ENCODE measurements around the gene RAPGEF5.
A peak's percentile ranks its signal among the peaks of the same experiment; 100 is the strongest.

RAPGEF5 gene

DNA sequence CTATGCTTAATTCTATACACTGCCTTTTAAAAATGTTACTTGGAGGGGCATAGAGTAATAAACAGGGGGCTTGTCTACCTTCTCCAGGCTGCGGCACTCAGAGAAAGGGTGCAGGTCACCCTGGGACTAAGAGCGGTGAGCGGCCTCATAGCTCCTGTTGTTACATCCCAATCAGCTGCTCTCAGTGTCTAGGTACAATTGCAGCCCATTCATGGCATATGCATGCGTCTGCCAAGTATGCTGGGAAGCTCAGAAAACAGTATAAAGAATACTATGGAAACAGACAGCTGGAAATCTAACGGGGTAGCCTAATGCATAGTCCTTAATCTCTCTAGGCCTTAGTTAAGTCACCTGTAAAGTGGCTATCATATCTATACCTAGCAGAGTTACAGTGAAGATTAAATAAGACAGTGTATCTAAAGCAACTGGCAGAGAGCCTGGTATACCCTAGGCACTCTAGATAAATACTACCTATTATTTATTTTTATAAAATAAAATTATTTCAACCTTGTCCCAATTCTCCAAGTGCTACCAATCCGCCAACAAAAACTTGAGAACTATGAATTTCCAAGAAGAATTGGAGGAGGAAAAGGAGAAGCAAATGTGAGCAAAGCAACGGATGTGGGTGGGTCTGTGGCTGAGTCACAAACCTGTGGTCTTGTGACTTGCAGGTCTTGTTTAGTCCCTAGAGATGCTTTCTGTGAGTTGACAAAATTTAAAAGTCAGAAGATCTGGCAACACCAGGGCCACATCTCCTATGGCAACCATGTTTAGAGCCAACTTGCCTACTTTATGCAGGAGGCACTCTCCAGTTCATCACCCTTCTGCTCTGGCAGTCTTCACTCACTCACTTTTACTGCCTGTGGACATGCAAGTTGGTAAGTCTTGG is 183.0 kb downstream of the RAPGEF5 start:
- H3K4me1 Mint-ChIP-seq: peaks cover 7 to 10% of the 10 kb centered on the region in 2 donors
- peaks cover 0 to 5% of the 10 kb centered on the region in 2 donors for H3K9me3 Mint-ChIP-seq
- peak overlapping the region; percentile 1 for H3K27ac Mint-ChIP-seq
- H3K36me3 Mint-ChIP-seq: peaks cover 0 to 8% of the 10 kb centered on the region in 2 donors
- peak; percentile 87 to 90 for ATAC-seq (replicated peaks)
- no peak overlapping the region for H3K4me3 Mint-ChIP-seq
- peak; percentile 4 for DNase-seq
- no peaks in the 10 kb centered on the region for H3K27me3 Mint-ChIP-seq

GRCh38 chr7:22168129-22168634 is 188.8 kb downstream of the RAPGEF5 start:
- no peaks in the 10 kb centered on the region for H3K4me1 Mint-ChIP-seq
- ATAC-seq (replicated peaks) (no peak), DNase-seq (no peak)
- no peaks in the 10 kb centered on the region for H3K9me3 Mint-ChIP-seq
- H3K36me3 Mint-ChIP-seq: no peaks in the 10 kb centered on the region
- H3K4me3 Mint-ChIP-seq: no peak overlapping the region
- H3K27me3 Mint-ChIP-seq: no peaks in the 10 kb centered on the region
- H3K27ac Mint-ChIP-seq: no peak overlapping the region

DNA sequence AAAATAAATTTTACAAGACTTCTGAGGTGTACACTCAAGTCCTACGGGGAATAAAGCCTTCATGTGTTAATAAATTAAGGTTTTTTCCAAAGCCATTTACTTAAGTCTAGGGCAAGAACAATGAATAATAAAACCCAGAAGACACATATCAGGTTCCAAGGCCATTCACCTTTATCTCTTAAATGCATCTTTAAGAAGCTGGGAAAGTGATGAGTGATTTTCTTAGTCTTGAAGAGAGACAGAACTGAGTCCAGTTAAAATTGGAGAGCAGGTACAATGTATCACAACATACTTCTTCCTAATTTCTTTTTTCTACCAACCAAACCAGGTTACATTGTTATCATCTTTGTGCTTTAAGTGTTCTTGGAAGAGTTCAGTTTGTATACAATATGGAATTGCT is 189.5 kb downstream of the RAPGEF5 start:
- no peaks in the 10 kb centered on the region for H3K27me3 Mint-ChIP-seq
- ATAC-seq (replicated peaks): no peak

DNA sequence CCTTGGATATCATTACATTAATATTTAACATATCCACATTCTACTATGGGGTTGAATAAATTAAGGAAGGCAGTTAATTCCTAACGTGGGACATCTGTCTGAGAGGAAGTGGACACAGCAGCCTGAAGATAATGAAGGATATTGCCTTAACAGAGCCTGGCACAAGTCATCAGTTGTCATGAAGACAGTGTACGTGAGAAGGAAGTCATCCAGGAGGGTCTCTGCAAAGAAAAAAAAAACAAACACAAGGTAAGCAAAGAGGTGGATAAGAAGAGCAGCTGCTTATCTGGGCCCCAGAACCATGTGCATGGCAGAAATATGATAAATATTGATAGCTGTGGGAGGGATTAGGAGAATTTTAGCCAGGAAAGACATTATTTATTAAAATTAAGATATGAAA is 190.0 kb downstream of the RAPGEF5 start:
- Mint-ChIP-seq H3K27me3 (no peaks in the 10 kb centered on the region), H3K9me3 (no peaks in the 10 kb centered on the region), H3K36me3 (no peaks in the 10 kb centered on the region), H3K4me3 (no peak overlapping the region), H3K4me1 (no peaks in the 10 kb centered on the region), H3K27ac (peak overlapping the region; percentile 2)
- DNase-seq (no peak), ATAC-seq (replicated peaks) (no peak)

More for the DNA sequence above, 189.5 kb downstream of the RAPGEF5 start:
- DNase-seq: no peak
- H3K9me3 Mint-ChIP-seq: no peaks in the 10 kb centered on the region
- no peaks in the 10 kb centered on the region for H3K4me1 Mint-ChIP-seq
- H3K36me3 Mint-ChIP-seq: no peaks in the 10 kb centered on the region
- H3K27ac Mint-ChIP-seq: no peak overlapping the region
- no peak overlapping the region for H3K4me3 Mint-ChIP-seq

DNA sequence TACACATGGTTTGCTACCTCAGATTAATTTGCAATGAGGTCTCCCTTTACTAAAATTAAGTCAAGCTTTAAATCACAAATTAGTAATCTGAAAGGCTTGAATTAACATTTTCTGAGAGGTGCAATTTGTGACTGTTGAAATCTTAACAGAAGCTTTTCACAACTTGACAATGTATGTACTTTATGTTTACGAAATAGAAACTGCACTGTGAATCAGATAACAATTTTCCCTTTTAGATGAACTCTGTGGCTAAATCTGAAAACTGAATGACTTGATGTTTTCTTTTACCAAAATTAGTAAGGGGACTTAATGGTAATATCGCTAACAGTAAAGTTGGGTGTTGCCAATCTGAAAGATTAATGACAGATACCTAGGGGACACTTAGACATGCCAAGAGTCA is 197.6 kb downstream of the RAPGEF5 start:
- ATAC-seq (replicated peaks) (no peak), DNase-seq (no peak)
- Mint-ChIP-seq H3K36me3 (peaks cover 0 to 8% of the 10 kb centered on the region in 2 donors), H3K9me3 (no peaks in the 10 kb centered on the region), H3K27me3 (no peaks in the 10 kb centered on the region), H3K4me1 (no peaks in the 10 kb centered on the region), H3K27ac (no peak overlapping the region), H3K4me3 (no peak overlapping the region)

GRCh38 chr7:22157552-22157951 is 199.4 kb downstream of the RAPGEF5 start:
- Mint-ChIP-seq H3K27ac (no peak overlapping the region), H3K4me3 (no peak overlapping the region), H3K4me1 (no peaks in the 10 kb centered on the region), H3K27me3 (no peaks in the 10 kb centered on the region), H3K9me3 (no peaks in the 10 kb centered on the region), H3K36me3 (peaks cover 0 to 8% of the 10 kb centered on the region in 2 donors)
- ATAC-seq (replicated peaks): no peak
- DNase-seq: no peak

DNA sequence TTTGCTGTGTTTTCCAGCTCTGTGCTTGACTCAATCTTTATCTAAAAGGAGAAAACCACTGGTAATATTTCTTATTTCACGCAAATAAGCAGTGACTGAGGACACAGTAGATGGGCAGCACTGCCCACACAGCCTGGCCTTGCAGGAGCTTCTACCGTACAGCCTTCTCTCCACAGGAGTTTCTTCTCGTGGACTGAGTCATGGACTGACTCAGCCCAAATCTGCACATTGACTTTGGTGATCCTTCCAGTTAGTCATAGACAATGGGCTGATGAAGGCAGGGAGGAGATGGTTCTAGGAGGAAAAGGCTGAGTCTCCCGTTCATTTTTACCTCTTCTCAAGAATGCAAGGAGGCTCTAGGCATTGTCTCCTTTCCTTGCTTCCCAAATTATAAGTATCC is 200.7 kb downstream of the RAPGEF5 start:
- H3K9me3 Mint-ChIP-seq: no peaks in the 10 kb centered on the region
- no peak for ATAC-seq (replicated peaks)
- no peak overlapping the region for H3K4me3 Mint-ChIP-seq
- H3K27me3 Mint-ChIP-seq: no peaks in the 10 kb centered on the region
- no peaks in the 10 kb centered on the region for H3K4me1 Mint-ChIP-seq
- H3K27ac Mint-ChIP-seq: no peak overlapping the region
- DNase-seq: no peak
- H3K36me3 Mint-ChIP-seq: peaks cover 0 to 8% of the 10 kb centered on the region in 2 donors

DNA sequence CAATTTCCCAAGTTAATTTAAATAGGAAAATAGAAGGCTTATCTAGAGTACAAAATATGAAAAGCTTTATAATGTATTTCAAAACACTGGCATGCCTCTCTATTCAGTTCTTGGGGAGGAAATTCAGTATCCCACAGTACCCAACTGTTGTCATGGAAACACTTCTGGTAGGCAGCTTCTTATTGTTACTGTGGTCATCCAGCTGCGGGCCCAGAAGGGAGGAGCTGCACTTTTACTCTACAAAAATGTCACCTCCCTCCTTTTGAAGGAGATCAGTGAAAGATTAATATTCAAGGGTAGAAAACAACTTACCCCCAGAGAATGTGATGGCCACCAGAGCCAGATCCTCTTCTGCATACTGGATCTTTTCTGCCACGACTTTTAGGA is 202.8 kb downstream of the RAPGEF5 start:
- H3K4me1 Mint-ChIP-seq: no peaks in the 10 kb centered on the region
- DNase-seq (no peak), ATAC-seq (replicated peaks) (no peak)
- H3K4me3 Mint-ChIP-seq: no peak overlapping the region
- no peak overlapping the region for H3K27ac Mint-ChIP-seq
- H3K36me3 Mint-ChIP-seq: peaks cover 0 to 8% of the 10 kb centered on the region in 2 donors
- no peaks in the 10 kb centered on the region for H3K27me3 Mint-ChIP-seq
- H3K9me3 Mint-ChIP-seq: no peaks in the 10 kb centered on the region

DNA sequence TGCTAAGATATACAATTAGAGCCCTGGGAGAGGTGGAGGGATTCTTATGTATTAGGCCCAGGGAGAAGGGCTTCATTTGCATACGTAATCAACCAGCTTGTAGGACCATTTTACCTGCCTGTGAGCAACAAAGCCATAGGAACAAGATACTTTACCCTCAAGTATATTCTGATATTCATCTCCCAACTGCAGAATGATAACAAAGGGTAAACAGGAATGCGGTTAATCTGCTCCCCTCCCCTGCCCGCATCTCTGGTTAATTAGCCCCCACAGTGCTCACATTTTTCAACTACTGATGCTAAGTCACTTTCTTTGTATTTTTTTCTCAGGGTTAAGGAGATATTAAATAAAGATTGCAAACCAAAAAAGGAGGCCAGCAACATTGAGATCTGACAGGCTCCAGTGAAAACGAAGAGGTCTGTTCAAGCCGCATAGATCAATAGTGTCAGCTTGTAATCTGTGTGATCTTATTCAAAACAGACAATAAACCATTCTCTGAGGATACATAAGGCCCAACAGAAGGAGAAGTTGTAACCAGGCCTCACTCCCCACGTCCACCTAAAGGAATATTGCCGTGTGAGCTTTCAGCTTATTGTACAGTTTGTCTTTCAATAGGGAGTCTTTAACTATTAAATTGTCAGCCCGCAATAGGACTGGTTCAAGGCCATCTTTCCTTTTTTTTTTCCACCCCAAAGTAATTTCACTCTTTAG is 203.4 kb downstream of the RAPGEF5 start:
- Mint-ChIP-seq H3K9me3 (no peaks in the 10 kb centered on the region), H3K4me1 (peaks cover 0 to under 1% of the 10 kb centered on the region in 2 donors), H3K27me3 (no peaks in the 10 kb centered on the region), H3K27ac (no peak overlapping the region), H3K4me3 (no peak overlapping the region), H3K36me3 (peaks cover under 1 to 8% of the 10 kb centered on the region in 2 donors)
- DNase-seq (no peak), ATAC-seq (replicated peaks) (no peak)

- Mint-ChIP-seq H3K9me3 (no peaks in the 10 kb centered on the region), H3K36me3 (peaks cover 3 to 12% of the 10 kb centered on the region in 2 donors), H3K27ac (no peak overlapping the region), H3K4me1 (peaks cover 0 to 4% of the 10 kb centered on the region in 2 donors), H3K4me3 (no peak overlapping the region), H3K27me3 (no peaks in the 10 kb centered on the region)
- DNase-seq (no peak), ATAC-seq (replicated peaks) (no peak)
Measured at GRCh38 chr7:22152690-22153089, 204.3 kb downstream of the RAPGEF5 start.

DNA sequence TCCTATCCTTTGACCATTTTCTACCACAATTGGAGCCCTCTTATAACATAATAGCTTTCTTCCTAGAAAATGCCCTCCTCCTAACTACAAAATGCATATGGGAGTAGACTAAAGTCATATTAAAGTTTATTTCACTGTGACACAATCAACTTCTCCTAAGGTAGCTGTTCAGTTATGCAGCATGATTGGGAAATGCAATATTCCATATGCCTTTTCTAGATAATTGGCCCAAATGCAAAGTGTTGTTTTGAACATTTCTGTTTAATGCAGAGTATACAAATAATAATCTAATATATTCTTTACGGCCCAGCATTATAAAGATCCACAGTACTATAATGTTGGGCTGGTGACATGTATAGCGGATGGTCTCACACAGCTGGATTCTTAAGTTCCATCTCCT is 205.1 kb downstream of the RAPGEF5 start:
- Mint-ChIP-seq H3K36me3 (peaks cover 3 to 12% of the 10 kb centered on the region in 2 donors), H3K4me1 (peaks cover 0 to 6% of the 10 kb centered on the region in 2 donors), H3K27ac (no peak overlapping the region), H3K4me3 (no peak overlapping the region), H3K9me3 (no peaks in the 10 kb centered on the region), H3K27me3 (no peaks in the 10 kb centered on the region)
- no peak for DNase-seq
- ATAC-seq (replicated peaks): no peak

DNA sequence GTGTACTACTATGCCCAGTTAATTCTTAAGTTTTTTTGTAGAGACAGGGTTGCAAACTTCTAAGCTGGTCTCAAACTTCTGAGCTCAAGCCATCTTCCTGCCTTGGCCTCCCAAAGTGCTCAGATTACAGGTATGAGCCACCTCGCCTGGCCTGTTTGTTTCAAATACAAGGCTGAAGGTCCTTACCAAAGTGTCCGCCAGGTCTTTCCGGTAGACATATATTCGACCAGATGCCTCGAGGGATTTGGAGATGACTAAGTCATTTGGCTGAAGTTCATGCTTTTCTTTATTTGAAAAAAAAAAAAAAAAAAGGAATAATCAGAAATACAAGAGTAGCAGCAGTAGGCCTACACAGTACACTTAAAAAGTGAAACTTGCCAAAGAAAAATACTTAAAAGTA is 206.7 kb downstream of the RAPGEF5 start:
- H3K9me3 Mint-ChIP-seq: no peaks in the 10 kb centered on the region
- H3K27ac Mint-ChIP-seq: no peak overlapping the region
- H3K4me1 Mint-ChIP-seq: peaks cover 0 to 8% of the 10 kb centered on the region in 2 donors
- H3K36me3 Mint-ChIP-seq: peaks cover 3 to 4% of the 10 kb centered on the region in 2 donors
- no peak overlapping the region for H3K4me3 Mint-ChIP-seq
- DNase-seq: no peak
- no peaks in the 10 kb centered on the region for H3K27me3 Mint-ChIP-seq
- ATAC-seq (replicated peaks): no peak

DNA sequence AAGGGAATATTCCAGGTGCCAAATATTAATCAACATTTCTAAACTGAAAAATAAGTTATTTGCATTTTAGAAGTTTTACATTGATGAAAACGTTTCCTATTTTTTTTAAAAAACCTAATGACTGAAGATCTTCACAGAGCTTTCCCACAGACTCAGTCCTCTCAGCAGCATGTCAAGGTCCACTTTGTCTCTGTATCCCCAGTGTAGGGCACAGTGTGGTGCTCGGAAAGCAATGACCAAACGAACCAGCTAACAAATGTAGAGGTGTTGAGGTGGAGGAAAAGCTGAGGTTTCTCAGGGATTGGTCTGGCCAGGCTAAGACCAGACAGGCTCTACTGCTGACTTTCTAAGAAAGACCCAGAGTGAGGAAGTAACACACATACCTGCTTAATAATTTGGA is 209.1 kb downstream of the RAPGEF5 start:
- no peak overlapping the region for H3K27ac Mint-ChIP-seq
- no peak for ATAC-seq (replicated peaks)

GRCh38 chr7:22146961-22147512 is 209.9 kb downstream of the RAPGEF5 start:
- H3K36me3 Mint-ChIP-seq: peaks cover 3 to 4% of the 10 kb centered on the region in 2 donors
- ATAC-seq (replicated peaks) (peak in 1 of 2 donors; percentile 88), DNase-seq (peak; percentile 11)
- peak overlapping the region; percentile 70 for H3K27ac Mint-ChIP-seq
- peak overlapping the region in 1 of 2 donors; percentile 80 for H3K4me3 Mint-ChIP-seq
- no peaks in the 10 kb centered on the region for H3K9me3 Mint-ChIP-seq
- H3K4me1 Mint-ChIP-seq: peaks cover 0 to 8% of the 10 kb centered on the region in 2 donors
- no peaks in the 10 kb centered on the region for H3K27me3 Mint-ChIP-seq

More for the DNA sequence above, 209.1 kb downstream of the RAPGEF5 start:
- Mint-ChIP-seq H3K4me1 (peaks cover 0 to 8% of the 10 kb centered on the region in 2 donors), H3K9me3 (no peaks in the 10 kb centered on the region), H3K4me3 (no peak overlapping the region), H3K27me3 (no peaks in the 10 kb centered on the region), H3K36me3 (peaks cover 3 to 4% of the 10 kb centered on the region in 2 donors)
- no peak for DNase-seq

All from stimulated activated naive B cell treated with anti-CD40 and anti-IgM and Interleukin-4, amounts not matched to agents 10 μg/mL and 1 μg/mL and 100 μg/mL, for 72 hours (primary cell).